K562 (cell line): Measurements from ENCODE around the gene PRPF6. TPM values are rescaled to one million over a fixed set of nuclear protein-coding genes. Genes with fewer than 3 reads are reported as not detected.

Experiments
- BCOR ChIP-seq: fragments of 450-650 bp; IDR thresholded peaks from 2 replicates; pipeline ENCODE4 v1.6.1; 2016
- C11orf30 ChIP-seq: fragments of 450-650 bp; IDR thresholded peaks from 2 replicates; pipeline ENCODE4 v1.6.1; 2016; ENCODE audit warnings: low read depth, mild to moderate bottlenecking
- CREM ChIP-seq: IDR thresholded peaks from 2 replicates; pipeline ENCODE4 v1.6.1; 2014; ENCODE audit warnings: antibody characterized with exemption, low read depth
- DNMT1 ChIP-seq: fragments of 450-650 bp; IDR thresholded peaks from 2 replicates; pipeline ENCODE4 v1.6.1; 2016; ENCODE audit warnings: antibody characterized with exemption, mild to moderate bottlenecking
- GABPB1 ChIP-seq: sonication (generic); formaldehyde crosslinking; IDR thresholded peaks from 2 replicates; pipeline ENCODE4 v1.8.0; 2022; ENCODE audit warnings: mild to moderate bottlenecking, missing genetic modification reagents
- HIVEP1 ChIP-seq: fragments of 250-450 bp; sonication (Bioruptor Pico); IDR thresholded peaks from 2 replicates; pipeline ENCODE4 v1.4.0; 2020; ENCODE audit warnings: mild to moderate bottlenecking
- KAT7 ChIP-seq: sonication (generic); formaldehyde crosslinking; IDR thresholded peaks from 2 replicates; pipeline ENCODE4 v1.8.0; 2022; ENCODE audit warnings: missing genetic modification reagents, mild to moderate bottlenecking, borderline replicate concordance
- KLF13 ChIP-seq: fragments of 450-650 bp; IDR thresholded peaks from 2 replicates; pipeline ENCODE4 v1.6.1; 2016; ENCODE audit warnings: missing genetic modification characterization, low read depth, mild to moderate bottlenecking, missing compliant biosample characterization, moderate library complexity, borderline replicate concordance
- MAX ChIP-seq: sonication (generic); formaldehyde crosslinking; IDR thresholded peaks from 2 replicates; pipeline ENCODE4 v1.9.0; 2022; ENCODE audit warnings: mild to moderate bottlenecking, missing genetic modification reagents
- MAZ ChIP-seq, 2 experiments: fragments of 450-650 bp in 1 of 2; sonication (generic) in 1 of 2; formaldehyde crosslinking; IDR thresholded peaks in 1 of 2; conservative IDR thresholded peaks in 1 of 2; 2 replicates each; pipeline versions ENCODE4 v1.4.0 to v1.5.0; 2020; ENCODE audit warnings: mild to moderate bottlenecking in 1 of 2, missing genetic modification reagents in 1 of 2
- MCM7 ChIP-seq, 2 experiments: fragments of 450-650 bp; IDR thresholded peaks; 2 replicates each; pipeline ENCODE4 v1.6.1; 2016 to 2018
- MTF1 ChIP-seq: fragments of 250-450 bp; sonication (Bioruptor Pico); IDR thresholded peaks from 2 replicates; pipeline ENCODE4 v1.9.0; 2021; ENCODE audit warnings: moderate library complexity, mild to moderate bottlenecking, inconsistent platforms, borderline replicate concordance
- NCOA1 ChIP-seq: fragments of 450-650 bp; IDR thresholded peaks from 2 replicates; pipeline ENCODE4 v1.6.1; 2016; ENCODE audit warnings: low read depth
- NELFE ChIP-seq: IDR thresholded peaks from 2 replicates; pipeline ENCODE4 v1.6.1; 2011; ENCODE audit warnings: mild to moderate bottlenecking; ENCODE audit not compliant: insufficient read depth, insufficient read length
- NFRKB ChIP-seq: fragments of 450-650 bp; IDR thresholded peaks from 2 replicates; pipeline ENCODE4 v1.6.1; 2016; ENCODE audit warnings: low read depth
- PHF8 ChIP-seq: fragments of 200-600 bp; sonication (generic); IDR thresholded peaks from 2 replicates; pipeline ENCODE4 v1.6.1; 2012; ENCODE audit warnings: mixed run types, mild to moderate bottlenecking, inconsistent platforms, low read length, moderate library complexity, borderline replicate concordance
- PML ChIP-seq: IDR thresholded peaks from 2 replicates; pipeline ENCODE4 v1.6.1; 2012; ENCODE audit warnings: low read length, inconsistent platforms
- POLR2AphosphoS2 ChIP-seq: IDR thresholded peaks from 2 replicates; pipeline ENCODE4 v1.6.1; 2012; ENCODE audit warnings: low read length, improper control_type of control experiment
- SIN3B ChIP-seq: fragments of 450-650 bp; IDR thresholded peaks from 2 replicates; pipeline ENCODE4 v1.6.1; 2017; ENCODE audit warnings: low read depth, mild to moderate bottlenecking, moderate library complexity
- SIRT6 ChIP-seq: IDR thresholded peaks from one replicate; pipeline ENCODE4 v1.6.1; 2012; ENCODE audit warnings: low read depth, mild to moderate bottlenecking, control low read depth, inconsistent platforms, low read length, moderate library complexity
- SRSF3 ChIP-seq: fragments of 200-400 bp; formaldehyde crosslinking; IDR thresholded peaks from 2 replicates; pipeline ENCODE4 v1.6.1; 2016; ENCODE audit warnings: mild to moderate bottlenecking, low read length, moderate library complexity; ENCODE audit not compliant: insufficient read depth
- TRIM28 ChIP-seq: fragments of 450-650 bp; IDR thresholded peaks from 2 replicates; pipeline ENCODE4 v1.6.1; 2017
- U2AF2 ChIP-seq: fragments of 200-400 bp; formaldehyde crosslinking; optimal IDR thresholded peaks from 2 replicates; pipeline ENCODE3; 2017; ENCODE audit warnings: low read depth, mild to moderate bottlenecking, low read length
- XRCC3 ChIP-seq: fragments of 450-650 bp; IDR thresholded peaks from 2 replicates; pipeline ENCODE4 v1.6.1; 2017; ENCODE audit warnings: mild to moderate bottlenecking, moderate library complexity
- ZBTB17 ChIP-seq: fragments of 450-650 bp; formaldehyde crosslinking; IDR thresholded peaks from 2 replicates; pipeline ENCODE4 v1.4.0; 2020; ENCODE audit warnings: mild to moderate bottlenecking
- ZNF239 ChIP-seq: fragments of 250-450 bp; sonication (Bioruptor Pico); IDR thresholded peaks from 2 replicates; pipeline ENCODE4 v1.4.0; 2020; ENCODE audit warnings: mild to moderate bottlenecking
- ZNF311 ChIP-seq: fragments of 250-450 bp; sonication (Bioruptor Pico); IDR thresholded peaks from 2 replicates; pipeline ENCODE4 v1.4.0; 2020; ENCODE audit warnings: mild to moderate bottlenecking, moderate library complexity
- ZNF717 ChIP-seq: fragments of 250-450 bp; sonication (Bioruptor Pico); IDR thresholded peaks from 2 replicates; pipeline ENCODE4 v1.5.0; 2021
- polyA plus RNA-seq, 8 experiments: library from polyadenylated mRNA; depleted of rRNA in 4 of 8; stranded (reverse) in 5 of 8; unstranded in 3 of 8; fragments of >200 nt; fragmentation: Nextera tagmentation in 2 of 8; fragmentation: Illumina TruSeq in 1 of 8; extraction: Ambion mirVana in 2 of 8; extraction: Trizol in 1 of 8; gene quantifications; 2 replicates each; pipeline versions ENCODE4 v1.2.1 to v1.2.3, GENCODE V29; 2011 to 2014; ENCODE audit warnings: inconsistent platforms in 1 of 8, missing spikeins in 1 of 8
- total RNA-seq, 7 experiments: library from RNA; depleted of rRNA in 6 of 7; stranded (reverse); fragments of >200 nt in 6 of 7; fragmentation: Illumina TruSeq in 2 of 7; extraction: Trizol in 2 of 7; gene quantifications; 2 replicates each; pipeline versions ENCODE4 v1.2.1 to v1.2.3, GENCODE V29; 2011 to 2021; ENCODE audit warnings: low replicate concordance in 1 of 7
- TF ChIP-seq, protein P1 (sequence below), 2 experiments: IDR thresholded peaks; 2 replicates each; pipeline ENCODE4 v1.6.1; 2012; ENCODE audit warnings: improper control_type of control experiment in 2 of 2, low read depth in 2 of 2, low read length in 2 of 2, borderline replicate concordance in 1 of 2
- TF ChIP-seq, protein P2 (sequence below): fragments of 250-450 bp; sonication (Bioruptor Pico); IDR thresholded peaks from 2 replicates; pipeline ENCODE4 v1.8.0; 2022; ENCODE audit warnings: moderate library complexity, mild to moderate bottlenecking, inconsistent platforms

Gene PRPF6
- total and polyA plus RNA-seq, 9 of the 15 experiments (the other 6 are each of a cell fraction or from before 2014, with no cell fraction given), result 4.2 to 83.2 (median 59.9) TPM

DNA sequence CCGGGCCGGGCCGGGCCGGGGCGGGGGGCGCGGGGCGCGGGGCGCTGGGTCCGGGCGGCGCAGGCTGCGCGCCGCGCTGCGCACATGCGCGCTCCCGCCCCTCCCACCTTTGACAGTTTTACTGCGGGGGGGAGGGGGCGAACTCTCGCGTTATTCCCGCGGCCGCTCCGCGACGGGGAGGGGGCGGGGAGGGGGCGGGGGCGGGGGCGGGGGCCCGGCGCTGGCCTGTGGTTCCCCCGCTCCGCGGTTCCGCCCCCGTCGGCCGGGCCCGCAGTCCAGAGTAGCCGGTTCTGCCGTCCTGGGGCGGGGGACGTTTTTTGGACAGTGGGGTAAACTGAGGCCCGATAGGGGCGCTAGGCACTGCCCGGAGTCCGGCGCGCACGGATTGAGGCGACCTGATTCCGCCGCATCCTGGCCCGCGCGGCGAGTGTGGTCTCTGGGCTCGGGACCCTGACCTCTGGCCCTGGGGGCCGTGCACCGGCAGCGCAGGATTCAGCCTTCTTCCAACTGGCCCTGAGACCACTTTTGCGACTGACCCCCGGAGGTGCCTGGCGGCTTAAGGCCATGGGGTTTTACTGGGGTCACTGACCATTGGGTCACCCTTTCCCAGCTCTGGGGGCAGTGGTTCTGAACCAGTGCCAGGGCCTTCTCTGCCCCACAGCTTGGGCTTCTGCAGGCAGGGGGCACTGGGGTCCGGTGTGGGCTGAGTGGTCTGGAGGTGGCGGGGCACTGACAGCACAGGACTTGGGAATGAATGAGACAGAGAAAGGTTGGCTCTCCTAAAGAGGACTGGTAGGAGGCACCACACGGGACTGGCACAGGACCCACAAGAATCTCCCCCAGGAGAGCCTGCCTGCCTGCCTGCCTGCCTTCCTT lies 10.9 kb upstream of the PRPF6 start, which contains the start of gene ZNF512B (continued):
- TF ChIP-seq SRSF3, result no peak
- no peak for TF ChIP-seq MTF1 (CRISPR knock-in tag)
- TF ChIP-seq U2AF2, result no peak
- no peak for TF ChIP-seq C11orf30
- TF ChIP-seq MCM7 (IDR thresholded peaks at IDR 0.05), result no peak
- no peak for TF ChIP-seq NFRKB
- TF ChIP-seq BCOR, result no peak
- TF ChIP-seq, protein P1, sequence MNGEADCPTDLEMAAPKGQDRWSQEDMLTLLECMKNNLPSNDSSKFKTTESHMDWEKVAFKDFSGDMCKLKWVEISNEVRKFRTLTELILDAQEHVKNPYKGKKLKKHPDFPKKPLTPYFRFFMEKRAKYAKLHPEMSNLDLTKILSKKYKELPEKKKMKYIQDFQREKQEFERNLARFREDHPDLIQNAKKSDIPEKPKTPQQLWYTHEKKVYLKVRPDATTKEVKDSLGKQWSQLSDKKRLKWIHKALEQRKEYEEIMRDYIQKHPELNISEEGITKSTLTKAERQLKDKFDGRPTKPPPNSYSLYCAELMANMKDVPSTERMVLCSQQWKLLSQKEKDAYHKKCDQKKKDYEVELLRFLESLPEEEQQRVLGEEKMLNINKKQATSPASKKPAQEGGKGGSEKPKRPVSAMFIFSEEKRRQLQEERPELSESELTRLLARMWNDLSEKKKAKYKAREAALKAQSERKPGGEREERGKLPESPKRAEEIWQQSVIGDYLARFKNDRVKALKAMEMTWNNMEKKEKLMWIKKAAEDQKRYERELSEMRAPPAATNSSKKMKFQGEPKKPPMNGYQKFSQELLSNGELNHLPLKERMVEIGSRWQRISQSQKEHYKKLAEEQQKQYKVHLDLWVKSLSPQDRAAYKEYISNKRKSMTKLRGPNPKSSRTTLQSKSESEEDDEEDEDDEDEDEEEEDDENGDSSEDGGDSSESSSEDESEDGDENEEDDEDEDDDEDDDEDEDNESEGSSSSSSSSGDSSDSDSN (IDR thresholded peaks at IDR 0.05; ENCODE audit: borderline replicate concordance in 1 of 2, low read depth in 2 of 2, low read length in 2 of 2), result no peak
- no peak for TF ChIP-seq XRCC3
- TF ChIP-seq TRIM28, result no peak
- TF ChIP-seq CREM, result no peak
- TF ChIP-seq, protein P2, sequence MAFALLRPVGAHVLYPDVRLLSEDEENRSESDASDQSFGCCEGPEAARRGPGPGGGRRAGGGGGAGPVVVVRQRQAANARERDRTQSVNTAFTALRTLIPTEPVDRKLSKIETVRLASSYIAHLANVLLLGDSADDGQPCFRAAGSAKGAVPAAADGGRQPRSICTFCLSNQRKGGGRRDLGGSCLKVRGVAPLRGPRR (CRISPR knock-in tag), result no peak
- no peak for TF ChIP-seq ZNF311 (CRISPR knock-in tag)
- no peak for TF ChIP-seq HIVEP1
- TF ChIP-seq NELFE, result no peak
- TF ChIP-seq KLF13 (tag), result no peak
- no peak for TF ChIP-seq SIRT6
- TF ChIP-seq MAZ (CRISPR knock-in tag; conservative IDR thresholded peaks at IDR 0.05 in 1 of 2, IDR thresholded peaks at IDR 0.05 in 1 of 2), result peak; percentile 35 to 63; a peak in 2 of 4 replicates
- TF ChIP-seq PML, result no peak
- no peak for TF ChIP-seq NCOA1
- TF ChIP-seq SIN3B, result no peak
- no peak for TF ChIP-seq DNMT1
- no peak for TF ChIP-seq ZNF717 (CRISPR knock-in tag)
- TF ChIP-seq POLR2AphosphoS2, result no peak
- no peak for TF ChIP-seq KAT7 (CRISPR knock-in tag)
- peak; percentile 35; the same call in 1 of the 2 replicates for TF ChIP-seq GABPB1 (CRISPR knock-in tag)
- no peak for TF ChIP-seq ZBTB17 (CRISPR knock-in tag)
- TF ChIP-seq ZNF239 (CRISPR knock-in tag), result no peak
- peak; percentile 54; the same call in 1 of the 2 replicates for TF ChIP-seq PHF8
- no peak for TF ChIP-seq MAX
